Vagina (tissue), 2 donors: ENCODE measurements around the gene CA5B. TPM values are rescaled to one million over a fixed set of nuclear protein-coding genes. Genes with fewer than 3 reads are reported as not detected.
"Not testable (repeated sequence)": the region's sequence is repeated elsewhere in the genome, so short reads cannot be mapped to it uniquely, and the experiment has no call there.

Experiments used
- DNase-seq, 2 donors: peaks; one replicate each; pipeline ENCODE4 v3.0.0-alpha.2; 2017; ENCODE audit errors: extremely low spot score in 2 of 2
- H3K27ac ChIP-seq: fragments of 200-600 bp; sonication (generic); one replicate; pipeline ENCODE4 v1.5.1; 2019
- H3K27me3 ChIP-seq: fragments of 200-600 bp; sonication (generic); one replicate; pipeline ENCODE4 v1.5.1; 2019
- H3K36me3 ChIP-seq, 2 donors: fragments of 200-600 bp; sonication (generic); one replicate each; pipeline ENCODE4 v1.5.1; 2017 to 2019
- H3K4me1 ChIP-seq: fragments of 200-600 bp; sonication (generic); one replicate; pipeline ENCODE4 v1.5.1; 2019
- H3K4me3 ChIP-seq, 2 donors: fragments of 200-600 bp; sonication (generic); 1 replicate in 1 of 2; 2 replicates in 1 of 2; pipeline ENCODE4 v1.5.1; 2016 to 2019
- H3K9me3 ChIP-seq: fragments of 200-600 bp; sonication (generic); one replicate; pipeline ENCODE4 v1.5.1; 2019
- POLR2A ChIP-seq, 2 donors: fragments of 450-650 bp; IDR thresholded peaks; one replicate each; pipeline ENCODE4 v1.6.1; 2017; ENCODE audit warnings: antibody characterized with exemption in 2 of 2, mild to moderate bottlenecking in 2 of 2, moderate library complexity in 2 of 2
- POLR2AphosphoS5 ChIP-seq, 2 donors: sonication (generic); formaldehyde crosslinking; IDR thresholded peaks; one replicate each; pipeline ENCODE4 v1.9.0; 2017; ENCODE audit warnings: antibody characterized with exemption in 2 of 2, mild to moderate bottlenecking in 2 of 2, low read depth in 1 of 2; ENCODE audit not compliant: insufficient read depth in 1 of 2
- intact Hi-C: fragments of 100-400 bp; cut with DNase I; formaldehyde crosslinking; loops from one replicate; pipeline ENCODE4 v1.15.1; 2023
- total RNA-seq: library from RNA; depleted of rRNA; stranded (reverse); fragments of >200 nt; gene quantifications from one replicate; pipeline ENCODE4 v1.2.3, GENCODE V29; 2016
- TF ChIP-seq, protein P1 (sequence below), 3 experiments: fragments of 450-650 bp in 2 of 3; fragments of 200-600 bp in 1 of 3; sonication (generic) in 1 of 3; IDR thresholded peaks; one replicate each; pipeline ENCODE4 v1.5.1; 2017 to 2019; ENCODE audit warnings: antibody characterized with exemption in 3 of 3, mild to moderate bottlenecking in 2 of 3, moderate library complexity in 2 of 3

The CA5B gene, protein sequence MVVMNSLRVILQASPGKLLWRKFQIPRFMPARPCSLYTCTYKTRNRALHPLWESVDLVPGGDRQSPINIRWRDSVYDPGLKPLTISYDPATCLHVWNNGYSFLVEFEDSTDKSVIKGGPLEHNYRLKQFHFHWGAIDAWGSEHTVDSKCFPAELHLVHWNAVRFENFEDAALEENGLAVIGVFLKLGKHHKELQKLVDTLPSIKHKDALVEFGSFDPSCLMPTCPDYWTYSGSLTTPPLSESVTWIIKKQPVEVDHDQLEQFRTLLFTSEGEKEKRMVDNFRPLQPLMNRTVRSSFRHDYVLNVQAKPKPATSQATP
- total RNA-seq, result 24.6 TPM

DNA sequence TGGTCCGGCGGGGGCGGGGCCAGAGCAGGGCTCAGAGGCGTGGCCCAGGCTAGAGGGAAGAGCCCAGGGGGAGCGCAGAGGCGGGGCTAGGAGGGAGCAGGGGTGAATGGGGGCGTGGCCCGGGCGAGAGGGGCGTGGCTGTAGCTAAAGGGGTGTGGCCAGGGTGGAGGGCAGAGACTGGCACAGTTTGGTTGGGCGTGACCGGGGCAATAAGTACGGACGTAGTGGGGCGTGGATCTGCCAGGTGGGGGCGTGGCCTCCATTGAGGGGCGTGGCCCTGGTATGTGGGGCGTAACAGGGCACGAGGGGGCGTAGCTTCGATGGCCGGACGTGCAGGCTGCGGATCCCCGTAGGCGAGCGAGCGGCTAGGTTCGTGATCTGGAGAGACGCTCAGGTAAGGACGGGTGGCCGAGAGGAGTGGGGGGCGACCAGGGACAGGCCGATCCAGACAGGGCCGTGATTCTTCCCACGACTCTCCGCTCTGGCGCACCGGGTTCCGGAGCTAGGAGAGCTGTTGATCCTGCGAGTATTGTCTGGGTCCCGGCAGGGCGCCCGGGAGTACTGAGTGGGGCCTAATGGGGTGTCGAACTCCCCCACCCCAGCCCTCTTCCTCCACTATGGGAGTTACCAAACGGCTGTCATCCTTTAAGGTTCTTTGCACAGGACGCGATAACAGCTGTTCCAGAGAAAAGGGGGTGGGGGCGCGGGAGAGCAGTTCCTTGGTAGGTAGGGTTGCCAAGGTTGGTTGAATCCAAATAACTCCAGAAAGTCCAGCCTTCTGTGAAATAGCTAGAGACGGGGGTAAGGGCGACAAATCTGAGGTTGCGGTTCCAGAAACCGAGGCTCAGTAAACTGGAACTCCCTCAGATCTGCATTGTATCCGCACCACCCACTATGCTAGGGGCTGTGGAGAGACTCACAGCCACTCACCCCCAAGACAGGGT, at the start of gene CA5B:
CA5B (plus strand) TSS at position 312 of the 944 bp plus-strand sequence. CDS start 11,754 bp downstream, outside the sequence.
- peak in 1 of 2 donors; percentile 73 for TF ChIP-seq POLR2AphosphoS5 (IDR thresholded peaks at IDR 0.05; ENCODE audit: insufficient read depth in 1 of 2, low read depth in 1 of 2)
- TF ChIP-seq, protein P1, sequence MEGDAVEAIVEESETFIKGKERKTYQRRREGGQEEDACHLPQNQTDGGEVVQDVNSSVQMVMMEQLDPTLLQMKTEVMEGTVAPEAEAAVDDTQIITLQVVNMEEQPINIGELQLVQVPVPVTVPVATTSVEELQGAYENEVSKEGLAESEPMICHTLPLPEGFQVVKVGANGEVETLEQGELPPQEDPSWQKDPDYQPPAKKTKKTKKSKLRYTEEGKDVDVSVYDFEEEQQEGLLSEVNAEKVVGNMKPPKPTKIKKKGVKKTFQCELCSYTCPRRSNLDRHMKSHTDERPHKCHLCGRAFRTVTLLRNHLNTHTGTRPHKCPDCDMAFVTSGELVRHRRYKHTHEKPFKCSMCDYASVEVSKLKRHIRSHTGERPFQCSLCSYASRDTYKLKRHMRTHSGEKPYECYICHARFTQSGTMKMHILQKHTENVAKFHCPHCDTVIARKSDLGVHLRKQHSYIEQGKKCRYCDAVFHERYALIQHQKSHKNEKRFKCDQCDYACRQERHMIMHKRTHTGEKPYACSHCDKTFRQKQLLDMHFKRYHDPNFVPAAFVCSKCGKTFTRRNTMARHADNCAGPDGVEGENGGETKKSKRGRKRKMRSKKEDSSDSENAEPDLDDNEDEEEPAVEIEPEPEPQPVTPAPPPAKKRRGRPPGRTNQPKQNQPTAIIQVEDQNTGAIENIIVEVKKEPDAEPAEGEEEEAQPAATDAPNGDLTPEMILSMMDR (IDR thresholded peaks at IDR 0.05), result no peak
- no peak for TF ChIP-seq POLR2A (IDR thresholded peaks at IDR 0.05)
- Histone ChIP-seq H3K27me3 (no peaks in the 10 kb centered on the region), H3K9me3 (no peaks in the 10 kb centered on the region), H3K27ac (peak within 1 kb of the TSS; percentile 65), H3K4me3 (peak within 1 kb of the TSS; percentile 52 to 62), H3K36me3 (no peaks in the 10 kb centered on the region), H3K4me1 (peaks cover 25% of the 10 kb centered on the region)
- intact Hi-C loops, result no loop called here
- peak; percentile 94 to 99 for DNase-seq

DNA sequence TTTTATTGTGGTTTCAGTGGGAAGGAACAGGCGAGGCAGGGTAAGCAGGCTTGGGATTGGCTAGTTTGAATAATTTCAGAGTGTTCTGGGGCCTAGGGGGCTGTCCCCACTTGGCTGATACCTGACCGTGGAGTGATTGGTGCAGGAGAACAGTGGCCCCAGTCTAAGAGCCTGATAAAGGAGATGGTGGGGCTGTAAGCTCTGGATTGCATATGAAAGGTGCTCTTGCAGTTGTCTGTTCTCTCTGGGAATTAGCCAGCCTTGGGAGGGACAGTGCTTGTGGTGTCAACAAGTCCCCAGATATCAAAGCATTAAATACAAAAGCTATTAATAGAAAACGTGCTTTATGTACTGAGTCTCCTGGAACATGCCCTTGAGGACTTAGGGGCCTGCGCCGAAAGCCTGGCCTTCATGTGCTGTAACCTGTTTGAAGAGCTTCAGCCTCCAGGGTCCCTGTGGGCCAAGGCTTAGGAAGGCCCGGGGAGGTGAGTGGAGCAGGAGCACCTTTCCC, 43.1 kb upstream of the CA5B start:
- Histone ChIP-seq H3K27ac (no peak overlapping the region), H3K4me1 (no peaks in the 10 kb centered on the region), H3K9me3 (no peaks in the 10 kb centered on the region), H3K4me3 (no peak overlapping the region), H3K27me3 (no peaks in the 10 kb centered on the region), H3K36me3 (peaks cover 0 to 34% of the 10 kb centered on the region in 2 donors)
- no peak for DNase-seq
- intact Hi-C loops, result no loop called here
- TF ChIP-seq, protein P1 (IDR thresholded peaks at IDR 0.05), result no peak
- no peak for TF ChIP-seq POLR2A (IDR thresholded peaks at IDR 0.05)
- TF ChIP-seq POLR2AphosphoS5 (IDR thresholded peaks at IDR 0.05; ENCODE audit: insufficient read depth in 1 of 2, low read depth in 1 of 2), result no peak

DNA sequence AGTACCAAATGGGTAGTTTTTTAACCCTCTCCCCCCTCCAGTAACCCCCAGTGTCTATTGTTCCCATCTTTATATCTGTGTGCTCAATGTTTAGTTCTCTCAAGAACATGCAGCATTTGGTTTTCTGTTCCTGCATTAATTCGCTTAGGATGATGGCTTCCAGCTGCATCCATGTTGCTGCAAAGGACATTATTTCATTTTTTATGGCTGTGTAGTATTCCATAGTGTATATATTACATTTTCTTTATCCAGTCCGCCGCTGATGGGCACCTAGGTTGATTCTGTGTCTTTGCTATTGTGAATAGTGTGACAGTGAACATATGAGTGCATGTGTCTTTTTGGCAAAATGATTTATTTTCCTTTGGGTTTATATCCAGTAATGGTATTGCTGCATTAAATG, 41.6 kb upstream of the CA5B start:
- DNase-seq, result no peak
- no peaks in the 10 kb centered on the region for H3K9me3 ChIP-seq
- H3K27me3 ChIP-seq, result no peaks in the 10 kb centered on the region
- TF ChIP-seq, protein P1 (IDR thresholded peaks at IDR 0.05), result no peak
- TF ChIP-seq POLR2A (IDR thresholded peaks at IDR 0.05) (no peak), POLR2AphosphoS5 (IDR thresholded peaks at IDR 0.05; ENCODE audit: insufficient read depth in 1 of 2, low read depth in 1 of 2) (no peak)
- H3K27ac ChIP-seq, result no peak overlapping the region
- no peaks in the 10 kb centered on the region for H3K4me1 ChIP-seq
- H3K4me3 ChIP-seq, result no peak overlapping the region
- H3K36me3 ChIP-seq, result peaks cover 0 to 32% of the 10 kb centered on the region in 2 donors
- intact Hi-C loops, result no loop called here

DNA sequence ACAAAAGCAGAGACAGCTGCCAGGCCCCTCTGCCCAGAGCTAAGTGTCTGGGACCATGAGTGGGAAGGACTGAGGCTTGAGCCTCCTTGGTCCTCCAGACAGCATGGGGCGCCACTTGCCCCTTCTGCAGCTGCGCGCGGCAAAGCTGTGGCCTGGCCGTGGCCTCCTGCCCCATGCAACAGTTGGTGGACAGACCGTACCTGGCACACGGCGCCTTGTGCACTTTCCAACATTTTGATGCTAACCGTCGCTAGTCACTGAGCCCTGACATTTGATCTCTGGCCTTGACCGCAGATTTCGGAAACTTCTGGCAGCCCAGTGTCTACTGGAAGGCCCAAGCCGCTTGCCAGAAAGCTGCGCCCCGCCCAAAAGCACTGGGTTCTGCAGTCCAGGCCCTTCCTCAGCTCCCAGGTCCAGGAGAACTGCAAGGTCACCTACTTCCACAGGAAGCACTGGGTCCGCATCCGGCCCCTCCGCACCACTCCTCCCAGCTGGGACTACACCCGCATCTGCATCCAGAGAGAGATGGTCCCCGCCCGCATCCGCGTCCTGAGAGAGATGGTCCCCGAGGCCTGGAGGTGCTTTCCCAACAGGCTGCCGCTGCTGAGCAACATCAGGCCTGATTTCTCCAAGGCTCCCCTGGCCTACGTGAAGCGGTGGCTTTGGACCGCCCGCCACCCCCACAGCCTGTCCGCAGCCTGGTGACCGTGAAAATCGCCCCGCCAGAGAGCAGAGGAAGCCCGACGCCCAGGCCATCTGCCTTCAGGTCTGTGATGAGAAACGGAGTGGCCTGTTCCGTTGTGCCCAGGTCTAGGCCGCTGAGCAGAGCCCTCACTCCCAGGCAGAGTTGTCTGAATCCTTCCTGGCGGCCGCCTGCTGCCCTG, 35.3 kb upstream of the CA5B start:
- DNase-seq, result no peak
- intact Hi-C loops, result no loop called here
- Histone ChIP-seq H3K4me1 (no peaks in the 10 kb centered on the region), H3K27ac (no peak overlapping the region), H3K9me3 (no peaks in the 10 kb centered on the region), H3K4me3 (no peak overlapping the region), H3K36me3 (peaks cover 0 to 7% of the 10 kb centered on the region in 2 donors), H3K27me3 (no peaks in the 10 kb centered on the region)
- TF ChIP-seq POLR2A (IDR thresholded peaks at IDR 0.05) (no peak), POLR2AphosphoS5 (IDR thresholded peaks at IDR 0.05; ENCODE audit: insufficient read depth in 1 of 2, low read depth in 1 of 2) (no peak)
- TF ChIP-seq, protein P1 (IDR thresholded peaks at IDR 0.05), result no peak

DNA sequence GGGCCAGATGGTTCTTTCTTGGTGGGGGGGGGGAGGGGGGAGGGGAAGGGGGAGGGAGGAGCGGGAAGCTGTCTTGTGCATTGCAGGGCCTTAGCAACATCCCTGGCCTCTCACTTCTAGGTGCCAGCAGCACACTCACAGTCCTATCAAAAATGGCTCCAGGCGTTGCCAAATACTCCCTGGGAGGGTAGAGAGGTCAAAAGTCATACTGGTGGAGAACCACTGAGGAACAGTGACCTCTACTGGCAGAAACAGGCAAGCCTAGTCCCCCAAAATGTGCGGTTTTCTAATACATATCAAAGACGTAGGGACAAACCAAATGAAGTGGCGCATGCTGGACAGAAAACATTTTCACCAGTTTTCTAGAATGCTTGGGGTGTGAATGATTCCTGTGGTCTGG, 34.3 kb upstream of the CA5B start:
- DNase-seq, H3K36me3 ChIP-seq, H3K9me3 ChIP-seq, H3K27ac ChIP-seq, H3K4me1 ChIP-seq, intact Hi-C loops, H3K4me3 ChIP-seq, H3K27me3 ChIP-seq: not testable (repeated sequence)

DNA sequence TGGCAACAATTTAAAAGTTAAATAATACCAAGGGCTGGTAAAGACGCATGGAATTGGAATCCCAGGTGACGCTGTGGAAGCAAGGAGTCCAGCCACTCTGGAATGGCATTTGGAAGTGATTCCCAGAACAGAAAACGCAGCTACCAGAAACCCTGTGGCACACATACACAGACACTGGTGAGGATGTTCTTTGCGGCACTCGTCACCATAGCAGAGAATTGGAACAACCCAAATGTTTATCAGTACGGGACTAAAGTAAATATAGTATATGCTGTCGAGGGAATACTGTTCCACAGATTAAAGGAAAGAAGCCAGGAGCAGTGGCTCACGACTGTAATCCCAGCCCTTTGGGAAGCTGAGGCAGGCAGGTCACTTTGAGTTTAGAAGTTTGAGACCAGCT, 33.8 kb upstream of the CA5B start:
- DNase-seq, H3K36me3 ChIP-seq, intact Hi-C loops, H3K27ac ChIP-seq, H3K4me1 ChIP-seq, H3K4me3 ChIP-seq, H3K9me3 ChIP-seq, H3K27me3 ChIP-seq: not testable (repeated sequence)
